KMS-11 (cell line): ENCODE measurements around the gene PDHX.

Source experiments
- H2AFZ ChIP-seq: fragments of 200-600 bp; sonication (generic); 2 replicates; pipeline ENCODE4 v1.6.1; 2016; ENCODE audit warnings: antibody characterized with exemption, mixed run types, low read depth
- H3K27ac ChIP-seq: fragments of 200-600 bp; sonication (generic); 2 replicates; pipeline ENCODE4 v1.6.1; 2016; ENCODE audit warnings: mild to moderate bottlenecking, mixed run types
- H3K27me3 ChIP-seq: fragments of 200-600 bp; sonication (generic); 2 replicates; pipeline ENCODE4 v1.6.1; 2017; ENCODE audit warnings: mild to moderate bottlenecking, low read depth, mixed run types, moderate library complexity; ENCODE audit not compliant: insufficient read depth
- H3K36me3 ChIP-seq: fragments of 200-600 bp; sonication (generic); 2 replicates; pipeline ENCODE4 v1.6.1; 2017; ENCODE audit warnings: mild to moderate bottlenecking, mixed run types; ENCODE audit not compliant: insufficient read depth
- H3K4me1 ChIP-seq: fragments of 200-600 bp; sonication (generic); 2 replicates; pipeline ENCODE4 v1.6.1; 2016; ENCODE audit warnings: mild to moderate bottlenecking, low read depth, mixed run types; ENCODE audit not compliant: poor library complexity, severe bottlenecking
- H3K4me2 ChIP-seq: fragments of 200-600 bp; sonication (generic); 2 replicates; pipeline ENCODE4 v1.7.0; 2016; ENCODE audit warnings: mild to moderate bottlenecking, mixed run types
- H3K4me3 ChIP-seq: fragments of 200-600 bp; sonication (generic); IDR thresholded peaks from 2 replicates; pipeline ENCODE4 v1.6.1; 2017; ENCODE audit warnings: low read depth, low read length, mixed read lengths; ENCODE audit not compliant: insufficient read depth
- H3K79me2 ChIP-seq: fragments of 200-600 bp; sonication (generic); 2 replicates; pipeline ENCODE4 v1.6.1; 2016; ENCODE audit warnings: low read depth, mixed run types; ENCODE audit not compliant: insufficient read depth
- H3K9ac ChIP-seq: fragments of 200-600 bp; sonication (generic); 2 replicates; pipeline ENCODE4 v1.6.1; 2016; ENCODE audit warnings: mild to moderate bottlenecking, mixed run types
- H4K20me1 ChIP-seq: fragments of 200-600 bp; sonication (generic); 2 replicates; pipeline ENCODE4 v1.6.1; 2016; ENCODE audit warnings: mild to moderate bottlenecking, mixed run types; ENCODE audit not compliant: insufficient read depth
- CTCF ChIP-seq: fragments of 200-600 bp; sonication (generic); conservative IDR thresholded peaks from 2 replicates; pipeline ENCODE4 v1.6.1; 2017; ENCODE audit warnings: low read depth, mild to moderate bottlenecking, antibody characterized with exemption, low read length, moderate library complexity, mixed read lengths

PDHX gene

GRCh38 chr11:34936945-34937629 is 20.7 kb downstream of the PDHX start:
- Histone ChIP-seq H3K36me3 (no peaks in the 10 kb centered on the region), H3K9ac (no peak overlapping the region), H3K4me3 (no peak overlapping the region), H3K4me2 (no peak overlapping the region), H3K4me1 (no peaks in the 10 kb centered on the region), H3K79me2 (no peaks in the 10 kb centered on the region), H4K20me1 (no peaks in the 10 kb centered on the region), H2AFZ (no peak overlapping the region), H3K27me3 (no peaks in the 10 kb centered on the region), H3K27ac (no peak overlapping the region)
- no peak for TF ChIP-seq CTCF

GRCh38 chr11:34938611-34939010 is 22.2 kb downstream of the PDHX start:
- H4K20me1 ChIP-seq = no peaks in the 10 kb centered on the region
- H3K4me1 ChIP-seq = no peaks in the 10 kb centered on the region
- TF ChIP-seq CTCF = no peak
- H3K4me3 ChIP-seq = no peak overlapping the region
- H3K27me3 ChIP-seq = no peaks in the 10 kb centered on the region
- H3K36me3 ChIP-seq = no peaks in the 10 kb centered on the region
- H3K9ac ChIP-seq = no peak overlapping the region
- H2AFZ ChIP-seq = no peak overlapping the region
- H3K27ac ChIP-seq = no peak overlapping the region
- H3K79me2 ChIP-seq = no peaks in the 10 kb centered on the region
- no peak overlapping the region for H3K4me2 ChIP-seq

- no peak overlapping the region for H3K27ac ChIP-seq
- no peak overlapping the region for H3K4me3 ChIP-seq
- no peak overlapping the region for H2AFZ ChIP-seq
- H3K4me2 ChIP-seq = no peak overlapping the region
- no peaks in the 10 kb centered on the region for H3K36me3 ChIP-seq
- no peak overlapping the region for H3K9ac ChIP-seq
- no peaks in the 10 kb centered on the region for H4K20me1 ChIP-seq
- TF ChIP-seq CTCF = no peak
- no peaks in the 10 kb centered on the region for H3K4me1 ChIP-seq
- H3K27me3 ChIP-seq = no peaks in the 10 kb centered on the region
- H3K79me2 ChIP-seq = no peaks in the 10 kb centered on the region
Observed at GRCh38 chr11:34940026-34940677, 23.7 kb downstream of the PDHX start.

GRCh38 chr11:34941688-34942087 is 25.3 kb downstream of the PDHX start:
- Histone ChIP-seq H4K20me1 (no peaks in the 10 kb centered on the region), H3K4me2 (no peak overlapping the region), H3K27me3 (no peaks in the 10 kb centered on the region), H3K36me3 (no peaks in the 10 kb centered on the region), H3K79me2 (no peaks in the 10 kb centered on the region), H3K4me3 (no peak overlapping the region), H2AFZ (no peak overlapping the region), H3K27ac (no peak overlapping the region), H3K9ac (no peak overlapping the region), H3K4me1 (no peaks in the 10 kb centered on the region)
- TF ChIP-seq CTCF = no peak
